ENCODE data around the gene VSTM2L.
"Not testable (repeated sequence)": the region's sequence is repeated elsewhere in the genome, so short reads cannot be mapped to it uniquely, and the experiment has no call there.

VSTM2L gene

DNA sequence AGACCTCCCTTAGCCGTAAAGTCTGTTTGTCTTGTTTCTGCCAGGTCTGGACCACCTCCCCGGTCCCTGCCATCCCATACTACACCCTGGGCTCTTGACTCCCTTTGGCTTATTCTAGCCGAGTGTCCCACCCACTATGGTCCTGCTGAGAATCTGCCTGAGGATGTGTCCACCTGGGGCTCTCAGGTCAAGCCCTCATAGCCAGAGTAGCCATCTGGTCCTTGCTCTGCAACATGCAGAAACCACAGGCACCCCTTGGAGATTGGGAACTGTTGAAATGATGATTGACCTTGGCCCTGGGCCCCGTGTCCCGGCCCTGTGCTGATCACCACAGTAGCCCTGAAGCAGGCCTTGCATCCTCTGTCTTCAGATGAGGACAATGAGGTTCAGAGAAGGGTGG lies 44.0 kb downstream of the VSTM2L start:
- intact Hi-C loops (cut with DNase I): no loop called here
- DNase-seq: peak in 2 of 42 donors; percentile 4 to 22

DNA sequence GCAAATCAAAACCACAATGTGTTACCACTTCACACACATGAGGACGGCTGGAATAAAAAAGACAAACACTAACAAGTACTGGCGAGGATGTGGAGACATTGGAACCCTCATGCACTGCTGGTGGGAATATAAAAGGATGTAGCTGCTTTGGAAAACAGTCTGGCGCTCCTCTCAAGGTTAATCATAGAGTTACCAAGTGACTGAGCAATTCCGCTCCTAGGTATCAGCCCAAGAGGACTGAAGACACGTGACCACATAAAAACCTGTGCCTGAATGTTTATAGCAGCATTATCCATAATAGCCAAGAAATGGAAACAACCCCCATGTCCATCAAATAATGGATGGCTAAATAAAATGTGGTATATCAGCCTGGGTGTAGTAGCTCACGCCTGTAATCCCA lies 45.0 kb downstream of the VSTM2L start:
- intact Hi-C loops (cut with DNase I): no loop called here
- DNase-seq: peak in 2 of 42 donors; percentile 1 to 2

DNA sequence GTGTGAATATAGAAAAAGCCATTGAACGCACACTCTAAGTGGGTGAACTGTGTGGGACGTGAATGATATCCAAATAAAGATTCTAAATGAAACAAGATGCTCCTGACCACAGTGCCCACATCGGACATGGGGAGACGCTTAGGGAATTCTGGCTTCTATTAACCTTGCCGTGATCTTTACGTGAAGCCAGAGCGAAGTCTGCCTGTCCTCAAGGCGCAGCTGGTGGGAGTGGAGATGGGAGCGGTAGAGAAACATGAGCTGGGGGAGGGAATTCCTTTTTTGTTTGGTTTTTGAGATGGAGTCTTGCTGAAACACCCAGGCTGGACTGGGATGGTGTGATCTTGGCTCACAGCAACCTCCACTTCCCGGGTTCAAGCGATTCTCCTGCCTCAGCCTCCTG lies 46.0 kb downstream of the VSTM2L start:
- intact Hi-C loops (cut with DNase I): no loop called here
- peak in 2 of 42 donors; percentile 3 to 5 for DNase-seq

DNA sequence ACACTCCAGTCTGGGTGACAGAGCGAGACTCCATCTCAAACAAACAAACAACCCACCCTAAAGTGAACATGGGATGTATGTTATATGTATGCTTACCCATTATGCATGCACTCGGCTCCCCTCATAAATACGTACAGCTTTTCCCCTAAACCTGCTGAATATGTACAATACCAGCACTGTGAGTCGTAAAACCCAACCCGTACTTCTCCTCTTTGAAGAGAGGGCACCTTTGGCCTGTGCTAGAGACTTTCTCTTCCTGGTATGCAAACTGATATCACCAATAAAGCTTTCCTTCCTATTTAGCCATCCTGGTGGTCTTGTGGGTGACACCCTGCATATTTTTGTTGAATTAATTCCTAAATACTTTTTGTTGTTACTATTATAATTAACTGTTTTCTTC lies 51.3 kb downstream of the VSTM2L start:
- intact Hi-C loops (cut with DNase I): no loop called here
- DNase-seq: peak in 1 of 42 donors; percentile 3

DNA sequence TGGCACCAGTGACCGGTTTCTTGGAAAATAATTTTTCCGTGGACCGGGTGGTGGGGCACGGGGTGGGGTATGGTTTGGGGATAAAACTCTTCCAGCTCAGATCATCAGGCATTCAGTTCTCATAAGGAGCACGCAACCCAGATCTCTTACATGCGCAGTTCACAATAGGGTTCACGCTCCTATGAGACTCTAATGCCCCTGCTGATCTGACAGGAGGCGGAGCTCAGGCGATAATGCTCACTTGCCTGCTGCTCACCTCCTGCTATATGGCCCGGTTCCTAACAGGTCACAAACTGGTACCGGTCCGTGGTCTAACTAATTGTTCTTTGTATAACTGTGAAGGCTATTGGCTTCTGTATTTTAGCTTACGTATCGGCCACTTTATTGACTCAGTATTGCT lies 51.7 kb downstream of the VSTM2L start:
- intact Hi-C loops (cut with DNase I): no loop called here
- peak in 2 of 42 donors; percentile 20 to 38 for DNase-seq

DNA sequence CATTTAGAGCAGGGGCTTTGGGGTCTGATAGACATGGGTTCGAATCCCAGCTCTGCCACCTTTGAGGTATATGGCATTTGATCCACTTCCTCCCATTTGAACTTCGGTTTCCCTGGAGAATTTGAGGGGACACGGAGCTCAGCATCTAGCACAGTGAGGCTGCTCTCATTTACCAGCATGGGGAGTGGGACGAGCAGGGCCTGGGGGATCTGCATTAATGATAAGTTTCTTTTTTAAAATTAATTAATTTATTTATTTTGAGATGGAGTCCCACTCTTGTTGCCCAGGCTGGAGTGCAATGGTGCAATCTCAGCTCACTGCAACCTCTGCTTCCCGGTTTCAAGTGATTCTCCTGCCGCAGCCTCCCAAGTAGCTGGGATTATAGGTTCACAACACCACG lies 52.6 kb downstream of the VSTM2L start:
- intact Hi-C loops (cut with DNase I): no loop called here
- DNase-seq: peak in 1 of 42 donors; percentile 13

DNA sequence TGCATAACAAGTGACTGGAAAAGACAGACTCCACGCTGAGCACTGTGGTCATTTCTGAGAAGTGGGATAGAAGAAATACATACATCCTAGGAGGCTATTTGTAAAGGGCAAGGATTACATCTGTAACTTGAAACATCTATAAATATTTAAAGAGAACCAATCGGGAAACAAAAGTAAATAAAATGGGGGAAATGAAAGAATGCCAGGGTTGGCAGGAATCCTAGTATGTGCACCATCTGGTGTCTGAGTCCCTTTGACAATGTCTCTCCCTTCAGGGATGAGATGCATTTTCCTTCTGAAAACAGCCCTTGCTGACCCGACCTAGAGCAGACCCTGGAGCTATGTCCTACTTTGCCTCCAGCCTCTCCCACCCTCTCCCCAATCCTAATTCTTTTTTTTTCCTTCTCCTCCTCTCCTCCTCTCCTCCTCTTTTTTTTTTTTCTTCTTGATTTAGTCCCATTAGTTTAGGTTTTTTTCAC lies 53.2 kb downstream of the VSTM2L start:
- peak in 1 of 42 donors; percentile 25 for DNase-seq
- intact Hi-C loops (cut with DNase I): no loop called here

DNA sequence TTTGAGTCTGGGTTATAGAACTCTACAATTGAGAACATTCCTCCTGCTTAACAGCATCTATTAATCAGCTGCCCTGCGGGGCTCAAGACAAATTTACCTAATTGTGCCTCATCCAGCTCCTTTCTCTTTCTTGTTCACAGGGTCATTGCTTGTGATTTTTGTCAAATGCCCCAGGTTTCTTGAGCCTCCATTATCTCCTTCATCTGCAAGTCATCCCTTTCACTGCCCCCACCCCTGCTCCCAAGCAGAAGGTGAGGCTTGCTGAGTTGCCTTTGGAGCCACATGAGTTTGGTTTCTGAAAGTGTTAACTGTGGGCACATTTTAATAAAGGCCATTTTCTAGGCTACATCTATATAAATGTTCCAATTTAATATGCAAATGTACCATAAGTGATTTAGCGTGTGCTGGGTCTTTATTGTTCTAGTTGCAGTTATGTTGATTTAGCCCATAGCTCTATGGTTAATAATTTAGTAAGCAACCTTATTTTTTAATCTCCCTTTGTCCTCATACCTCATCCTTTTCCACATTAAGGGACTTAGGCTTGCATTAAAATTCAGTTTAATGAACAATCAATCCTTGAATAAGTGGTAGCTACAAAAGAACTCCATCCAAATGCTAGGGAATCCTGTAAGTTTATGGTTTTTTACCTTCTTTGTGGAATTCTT lies 56.1 kb downstream of the VSTM2L start:
- intact Hi-C loops (cut with DNase I): no loop called here
- peak in 1 of 42 donors; percentile 4 for DNase-seq

DNA sequence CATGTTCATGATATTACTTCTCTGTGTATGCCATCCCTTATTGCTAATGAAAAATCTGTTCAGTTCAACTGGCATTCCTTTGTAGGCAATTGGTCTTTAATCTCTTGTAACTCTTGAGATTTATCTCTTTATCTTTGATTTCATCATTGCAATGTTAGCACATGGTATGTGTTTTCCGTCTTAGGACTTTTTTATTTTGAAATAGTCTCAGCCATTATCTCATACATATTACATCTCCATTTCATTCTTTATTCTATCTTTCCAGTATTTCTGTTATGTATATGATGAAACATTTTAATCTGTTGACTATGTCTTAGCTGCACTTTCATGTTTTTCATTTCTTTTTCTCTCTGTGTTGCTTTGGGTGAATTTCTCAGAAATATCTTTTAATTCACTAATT lies 58.1 kb downstream of the VSTM2L start:
- intact Hi-C loops (cut with DNase I): no loop called here
- DNase-seq: no peak

DNA sequence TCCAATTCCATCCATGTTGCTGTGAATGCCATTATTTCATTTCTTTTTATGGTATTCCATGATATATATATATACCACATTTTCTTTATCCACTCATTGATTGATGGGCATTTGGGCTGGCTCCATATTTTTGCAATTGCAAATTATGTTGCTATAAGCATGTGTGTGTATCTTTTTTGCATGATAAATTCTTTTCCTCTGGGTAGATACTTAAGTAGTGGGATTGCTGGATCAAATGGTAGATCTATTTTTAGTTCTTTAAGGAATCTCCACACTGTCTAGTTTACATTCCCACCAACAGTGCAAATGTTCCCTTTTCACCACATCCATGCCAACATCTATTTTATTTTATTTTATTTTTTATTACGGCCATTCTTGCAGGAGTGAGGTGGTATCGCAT lies 60.6 kb downstream of the VSTM2L start:
- intact Hi-C loops (cut with DNase I); DNase-seq: not testable (repeated sequence)

DNA sequence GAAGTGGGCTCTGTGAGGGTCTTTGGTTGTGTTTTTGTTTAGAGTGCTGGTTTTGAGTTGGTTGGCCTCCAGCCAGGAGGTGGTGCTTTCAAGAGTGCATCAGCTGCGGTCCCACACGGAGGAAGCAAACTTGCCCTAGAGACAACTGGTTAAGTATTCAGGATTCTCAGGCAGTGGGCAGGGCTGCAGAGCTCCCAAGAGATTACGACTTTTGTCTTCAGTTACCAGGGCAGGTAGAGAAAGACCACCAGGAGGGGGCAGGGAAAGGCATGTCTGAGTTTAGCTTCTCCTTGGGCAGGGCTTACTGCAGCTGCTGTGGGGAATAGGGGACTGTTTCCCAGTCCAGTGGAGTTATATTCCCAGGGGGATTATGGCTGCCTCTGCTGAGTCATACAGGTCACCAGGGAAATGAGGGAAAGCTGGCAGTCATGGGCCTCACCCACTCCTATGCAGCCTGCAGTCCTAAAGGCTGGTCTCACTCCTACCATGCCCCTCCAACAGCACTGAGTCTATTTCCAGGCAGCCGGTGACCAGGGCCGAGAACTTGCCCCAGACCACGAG lies 66.0 kb downstream of the VSTM2L start:
- intact Hi-C loops (cut with DNase I): no loop called here
- peak in 1 of 42 donors; percentile 14 for DNase-seq

DNA sequence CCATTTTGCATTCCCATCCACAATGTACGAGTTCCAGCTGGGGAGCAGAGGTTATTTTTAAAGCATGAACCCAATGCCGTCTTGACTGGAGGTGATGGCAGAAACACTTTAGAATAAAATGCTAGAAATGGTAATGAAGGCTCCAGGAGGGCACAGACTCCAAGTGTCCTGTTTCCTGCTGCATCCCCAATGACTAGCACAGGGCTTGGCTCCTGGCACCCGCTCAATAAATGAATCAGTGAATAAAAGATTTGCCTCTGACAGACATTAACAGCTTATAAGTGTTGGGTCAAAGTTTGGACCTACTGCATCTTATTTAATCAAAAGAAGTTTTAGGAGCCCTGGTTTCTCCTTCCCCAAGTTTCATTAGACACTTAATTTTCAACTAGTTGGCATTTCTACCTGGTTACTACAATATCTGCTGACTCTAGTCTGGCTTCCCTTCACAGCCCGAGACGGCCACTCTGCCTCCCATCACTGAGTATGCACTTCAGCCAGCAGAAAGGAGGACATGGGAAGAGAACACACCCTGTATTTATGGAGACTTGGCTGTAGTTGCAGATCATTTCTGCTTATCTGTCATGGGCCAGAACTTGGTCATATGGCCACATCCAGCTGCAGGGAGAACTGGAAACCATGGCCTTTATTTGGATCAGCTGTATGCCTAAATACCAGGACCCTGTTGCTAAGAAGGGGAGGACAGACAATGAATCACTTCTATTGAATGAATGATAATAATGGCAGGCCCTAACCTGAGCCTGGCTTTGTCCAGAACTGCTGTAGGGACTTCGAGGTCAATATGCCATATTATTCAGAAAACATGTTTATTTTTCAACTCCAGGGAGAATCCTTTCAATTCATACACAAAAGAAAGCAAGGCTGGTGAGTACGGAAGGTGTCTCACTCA lies 67.3 kb downstream of the VSTM2L start:
- peak in 1 of 42 donors; percentile 17 for DNase-seq
- intact Hi-C loops (cut with DNase I): no loop called here

DNA sequence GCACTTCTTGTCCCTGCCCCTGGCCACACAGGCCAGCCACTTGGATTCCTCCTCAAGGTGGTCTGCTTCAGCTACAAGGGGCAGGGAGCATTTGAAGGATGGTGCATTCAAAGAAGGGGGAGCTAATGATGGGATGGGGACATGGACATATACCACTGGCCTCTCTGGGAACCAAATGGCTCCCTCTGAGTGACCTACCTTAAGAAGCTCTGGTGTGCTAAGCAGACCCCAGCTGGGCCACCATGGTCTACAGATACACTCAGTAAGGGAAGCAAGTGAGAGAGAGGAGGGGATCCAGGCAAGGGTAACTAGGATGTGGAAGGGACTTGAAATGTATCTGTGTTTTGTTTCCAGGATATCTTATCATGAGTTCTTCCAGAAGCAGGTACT lies 67.9 kb downstream of the VSTM2L start:
- intact Hi-C loops (cut with DNase I): no loop called here
- DNase-seq: peak in 1 of 42 donors; percentile 8

DNA sequence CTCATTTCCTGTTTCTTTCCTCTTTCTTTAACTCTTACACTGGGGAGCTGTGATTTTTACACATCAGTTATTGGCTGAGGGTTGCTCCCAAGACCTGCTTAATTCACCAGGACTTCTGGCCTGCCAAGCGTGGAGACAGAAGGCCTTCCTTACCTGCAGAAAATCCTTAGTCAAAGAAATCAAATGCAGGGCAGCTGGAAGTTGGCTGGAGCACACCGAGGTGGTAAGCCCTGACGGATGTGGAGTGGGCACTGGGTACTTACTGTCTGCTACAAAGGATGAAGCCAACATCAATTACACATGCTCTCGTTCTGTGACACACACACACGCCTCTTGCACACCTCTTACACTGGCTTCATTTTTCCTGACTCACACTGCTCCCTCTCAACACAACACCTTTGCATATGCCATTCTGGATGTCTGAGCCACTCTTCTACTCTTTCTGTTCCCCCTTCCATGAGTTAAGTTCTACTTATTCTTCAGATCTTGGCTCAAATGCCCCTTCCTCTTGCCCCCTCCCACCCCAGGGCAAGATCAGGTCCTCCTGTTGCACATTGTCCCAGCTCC lies 68.7 kb downstream of the VSTM2L start:
- intact Hi-C loops (cut with DNase I): no loop called here
- DNase-seq: no peak

DNA sequence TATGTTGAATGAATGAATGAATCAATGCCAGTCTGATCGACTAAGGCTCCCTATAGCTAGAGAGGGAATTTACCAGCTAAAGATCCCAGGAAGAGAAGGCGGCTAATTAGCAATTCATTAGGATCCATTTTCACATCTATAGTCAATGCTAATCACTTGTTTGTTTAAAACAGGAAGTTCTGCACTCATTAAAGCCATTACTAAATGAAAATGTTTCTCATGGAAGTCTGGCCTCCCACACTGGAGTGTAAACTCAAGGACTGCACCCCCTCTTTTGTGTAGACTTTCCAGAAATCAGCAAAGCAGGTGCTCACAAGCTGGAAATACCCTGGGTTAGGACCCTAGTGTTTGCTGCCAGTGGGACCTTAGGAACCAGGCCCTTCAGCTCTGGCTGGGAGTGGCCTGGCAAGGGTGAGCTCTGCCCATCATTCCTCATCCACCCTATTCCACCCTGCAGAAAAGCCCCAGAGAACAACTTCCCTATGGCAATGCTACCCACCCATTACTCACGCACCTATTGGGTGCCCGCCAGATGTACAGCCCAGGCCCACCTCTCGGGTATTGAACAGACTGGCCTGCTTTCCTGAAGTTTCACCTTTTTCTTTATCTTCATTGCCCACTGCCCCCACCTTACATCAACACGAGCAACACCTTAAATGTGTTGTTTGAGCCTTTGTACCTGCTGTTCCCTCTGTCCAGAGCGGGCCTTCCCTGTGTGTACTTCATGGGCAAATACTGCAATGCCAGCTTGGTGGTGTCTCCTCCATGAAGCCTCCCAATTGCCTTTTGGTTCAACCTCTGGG lies 69.5 kb downstream of the VSTM2L start:
- intact Hi-C loops (cut with DNase I): no loop called here
- DNase-seq: peak in 1 of 42 donors; percentile 33

DNA sequence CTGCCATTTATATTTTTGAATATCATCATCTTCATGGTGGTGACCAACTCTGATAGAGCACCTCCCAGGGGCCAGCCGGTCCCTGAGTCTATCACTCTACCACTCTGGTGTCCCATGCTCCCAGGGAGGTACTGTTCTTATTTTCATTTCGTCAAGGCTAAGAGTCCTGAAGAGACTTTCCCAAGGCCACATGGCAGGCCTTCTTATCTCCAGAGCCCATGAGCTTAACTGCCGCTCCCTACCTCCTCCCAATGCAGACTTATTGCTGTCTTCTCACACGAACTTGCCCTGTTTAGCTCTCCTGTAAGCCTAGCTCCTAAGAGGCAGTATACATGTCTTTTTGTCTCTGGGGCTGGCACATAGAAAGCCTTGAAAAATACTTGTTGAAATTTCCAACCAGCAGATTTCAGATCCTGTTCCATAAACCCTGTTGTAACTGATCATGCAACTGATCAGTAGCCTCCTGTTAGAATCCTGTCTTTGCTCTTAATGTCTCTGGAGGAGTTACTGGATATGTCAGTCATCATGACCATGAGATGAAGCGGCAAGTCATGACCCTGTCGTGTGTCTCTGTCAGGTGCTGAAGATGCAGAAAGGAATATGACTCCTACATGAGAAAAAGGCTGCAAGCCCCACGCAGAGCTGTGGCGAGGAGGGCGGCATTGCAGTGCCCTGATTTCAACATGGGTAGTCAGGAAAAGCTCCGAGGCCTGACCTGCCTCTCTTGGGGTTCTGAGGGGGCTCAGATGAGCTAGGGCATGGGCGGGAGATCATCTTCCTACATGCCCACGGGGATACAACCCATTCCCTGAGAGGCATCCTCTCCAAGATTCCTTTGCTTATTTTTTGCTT lies 70.4 kb downstream of the VSTM2L start:
- intact Hi-C loops (cut with DNase I): no loop called here
- peak in 2 of 42 donors; percentile 20 to 38 for DNase-seq

DNA sequence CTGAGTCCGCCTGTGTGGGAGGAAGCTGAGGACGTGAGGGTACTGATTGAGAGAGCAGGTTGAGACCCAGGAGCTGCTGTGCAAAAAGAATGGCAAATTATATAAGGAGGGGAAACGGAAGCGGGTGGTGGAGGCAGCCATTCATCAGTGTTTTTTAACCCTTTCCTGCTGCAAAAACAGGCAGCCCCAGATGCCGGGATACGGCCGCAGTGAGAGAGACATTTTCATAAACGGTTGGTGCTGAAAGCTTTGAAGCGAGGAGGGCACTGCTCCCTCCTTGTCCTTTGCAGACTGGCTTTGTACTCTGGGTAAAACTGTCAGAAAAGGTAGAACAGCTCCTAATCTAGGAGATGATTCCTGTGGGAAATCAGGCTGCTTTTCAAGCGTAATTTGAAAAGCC lies 74.0 kb downstream of the VSTM2L start:
- intact Hi-C loops (cut with DNase I): no loop called here
- DNase-seq: peak in 3 of 42 donors; percentile 18 to 44 (median 27)

DNA sequence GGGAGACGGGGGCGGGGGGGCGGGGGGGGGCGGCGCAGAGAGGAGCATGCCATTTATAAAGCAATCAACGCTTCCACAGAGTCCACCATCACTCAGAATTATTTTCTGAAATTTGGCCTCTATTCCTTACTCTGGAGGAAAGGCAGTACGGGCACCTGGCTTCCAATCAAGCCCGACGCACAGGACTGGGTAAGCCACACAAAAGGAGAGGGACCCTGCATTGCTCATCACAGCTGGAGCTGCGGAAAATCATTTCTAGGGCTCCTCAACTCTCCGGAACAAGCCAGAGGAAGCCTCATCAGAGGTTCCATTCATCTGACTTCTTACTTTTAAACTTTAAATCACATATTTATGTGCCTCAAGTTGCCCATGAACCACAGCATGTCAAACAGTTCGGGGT lies 74.4 kb downstream of the VSTM2L start:
- DNase-seq: peak in 1 of 42 donors; percentile 41

More for the DNA sequence above, 74.4 kb downstream of the VSTM2L start:
- intact Hi-C loops (cut with DNase I): no loop called here
